Thyroid gland (tissue), 4 donors: ENCODE data around the gene GALNT17.

Source experiments
- CTCF ChIP-seq, 6 experiments: fragments of 200-600 bp in 3 of 6; fragments of 450-650 bp in 3 of 6; sonication (generic) in 3 of 6; IDR thresholded peaks; one replicate each; pipeline ENCODE4 v1.5.1; 2016 to 2019; ENCODE audit warnings: antibody characterized with exemption in 6 of 6, mild to moderate bottlenecking in 2 of 6, inconsistent platforms in 1 of 6, moderate library complexity in 1 of 6
- POLR2A ChIP-seq, 2 donors: fragments of 450-650 bp; IDR thresholded peaks; one replicate each; pipeline ENCODE4 v1.6.1; 2017; ENCODE audit warnings: antibody characterized with exemption in 2 of 2, mild to moderate bottlenecking in 2 of 2, moderate library complexity in 1 of 2

DNA sequence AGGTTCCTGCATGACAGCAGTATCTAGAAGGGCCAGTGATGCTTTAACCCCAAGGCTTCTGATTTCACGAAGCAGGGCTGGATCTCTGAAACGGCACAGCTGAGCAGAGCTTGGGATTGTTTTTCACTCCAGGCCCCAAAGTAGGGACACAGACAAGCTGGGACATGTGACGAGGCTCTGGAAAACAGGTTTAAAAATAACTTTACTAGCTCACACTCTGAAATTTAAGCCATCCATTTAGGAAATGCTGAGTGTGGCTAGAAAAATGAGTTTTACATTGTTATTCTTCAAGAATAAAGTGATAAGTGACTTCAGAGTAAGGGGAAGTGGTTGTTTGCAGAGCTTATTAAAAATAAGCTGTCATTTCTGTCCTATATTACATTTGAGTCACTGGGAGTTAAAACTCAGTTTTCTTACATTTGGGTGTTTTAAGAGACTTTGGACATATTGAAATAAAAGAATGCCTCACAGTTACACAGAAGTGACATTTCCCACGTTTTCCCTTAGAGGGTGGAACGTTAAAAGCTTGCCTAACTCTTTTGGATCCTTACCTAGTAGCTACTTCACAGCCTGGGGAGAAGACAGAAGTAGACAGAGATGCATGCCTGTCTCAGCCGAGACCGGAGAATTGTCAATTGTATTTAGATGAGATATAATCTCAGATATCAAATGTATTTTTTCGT is 107.8 kb downstream of the GALNT17 start:
- no peak for TF ChIP-seq CTCF (IDR thresholded peaks at IDR 0.05)
- TF ChIP-seq POLR2A (IDR thresholded peaks at IDR 0.05) = no peak
